Measurements from ENCODE around the gene CALR.

- TF ChIP-seq JUN (IDR thresholded peaks at IDR 0.05; ENCODE audit: borderline replicate concordance, insufficient read depth, insufficient read length, low read depth) = no peak
- no peak for TF ChIP-seq POLR2AphosphoS5 (IDR thresholded peaks at IDR 0.05; ENCODE audit: insufficient read depth, low read depth, low read length)
- no peak for TF ChIP-seq POLR2A (IDR thresholded peaks at IDR 0.05; ENCODE audit: low read depth, low read length)
- TF ChIP-seq CTCF (IDR thresholded peaks at IDR 0.05; ENCODE audit: extremely low read depth in 1 of 2, insufficient read depth in 1 of 2, low read depth in 1 of 2, low read length in 2 of 2) = no peak
- no peak for TF ChIP-seq EZH2 (IDR thresholded peaks at IDR 0.05; ENCODE audit: borderline replicate concordance, low read depth, low read length, severe bottlenecking)
- no peak for TF ChIP-seq FOS (IDR thresholded peaks at IDR 0.05; ENCODE audit: borderline replicate concordance, insufficient read depth, low read length)
- no peak for TF ChIP-seq MAX (IDR thresholded peaks at IDR 0.05; ENCODE audit: insufficient read depth, insufficient read length)
Observed at GRCh38 chr19:12969292-12969988, 31.0 kb downstream of the CALR start, which contains the start of gene DAND5.

Measured in endothelial cell of umbilical vein (primary cell).